ENCODE measurements around the gene FCN2.

DNA sequence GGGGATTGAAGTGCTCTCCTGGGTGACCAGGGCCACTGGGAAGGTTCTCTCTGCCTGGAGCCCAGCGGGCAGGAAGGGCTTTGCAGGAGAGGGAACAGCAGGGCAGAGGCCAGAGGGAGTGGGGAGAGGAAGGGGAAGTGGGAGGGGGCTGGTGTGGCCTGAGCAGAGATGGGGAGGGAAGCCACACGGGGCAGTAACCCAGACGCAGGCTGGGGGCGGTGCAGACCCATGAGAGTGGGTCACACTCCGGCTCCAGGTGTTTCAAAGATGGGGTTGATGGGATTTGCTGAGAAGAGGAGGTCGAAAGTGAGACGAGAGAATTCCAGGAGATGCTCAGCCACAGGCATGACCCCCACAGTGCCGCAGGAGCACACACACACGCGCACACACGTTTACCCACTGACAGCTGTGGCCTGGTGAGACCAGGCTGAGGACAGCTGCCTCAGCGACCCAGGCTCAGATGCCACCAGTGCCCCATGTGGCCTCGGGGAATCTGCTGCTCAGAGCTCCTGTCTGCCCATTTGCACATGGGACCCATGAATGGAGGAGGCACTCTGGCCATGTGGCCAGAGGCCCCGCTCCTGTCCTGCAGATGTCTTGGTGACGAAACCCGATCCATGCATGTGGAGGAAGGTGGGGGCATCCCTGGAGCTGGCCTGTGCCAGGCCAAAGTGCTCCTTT lies 32.7 kb upstream of the FCN2 start:
- TF ChIP-seq, protein P1, sequence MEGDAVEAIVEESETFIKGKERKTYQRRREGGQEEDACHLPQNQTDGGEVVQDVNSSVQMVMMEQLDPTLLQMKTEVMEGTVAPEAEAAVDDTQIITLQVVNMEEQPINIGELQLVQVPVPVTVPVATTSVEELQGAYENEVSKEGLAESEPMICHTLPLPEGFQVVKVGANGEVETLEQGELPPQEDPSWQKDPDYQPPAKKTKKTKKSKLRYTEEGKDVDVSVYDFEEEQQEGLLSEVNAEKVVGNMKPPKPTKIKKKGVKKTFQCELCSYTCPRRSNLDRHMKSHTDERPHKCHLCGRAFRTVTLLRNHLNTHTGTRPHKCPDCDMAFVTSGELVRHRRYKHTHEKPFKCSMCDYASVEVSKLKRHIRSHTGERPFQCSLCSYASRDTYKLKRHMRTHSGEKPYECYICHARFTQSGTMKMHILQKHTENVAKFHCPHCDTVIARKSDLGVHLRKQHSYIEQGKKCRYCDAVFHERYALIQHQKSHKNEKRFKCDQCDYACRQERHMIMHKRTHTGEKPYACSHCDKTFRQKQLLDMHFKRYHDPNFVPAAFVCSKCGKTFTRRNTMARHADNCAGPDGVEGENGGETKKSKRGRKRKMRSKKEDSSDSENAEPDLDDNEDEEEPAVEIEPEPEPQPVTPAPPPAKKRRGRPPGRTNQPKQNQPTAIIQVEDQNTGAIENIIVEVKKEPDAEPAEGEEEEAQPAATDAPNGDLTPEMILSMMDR (IDR thresholded peaks at IDR 0.05) = no peak
- TF ChIP-seq POLR2A (IDR thresholded peaks at IDR 0.05) = no peak
